ENCODE data around the gene TUBB3. TPM values are rescaled to one million over a fixed set of nuclear protein-coding genes. Genes with fewer than 3 reads are reported as not detected.

TUBB3 gene
- total RNA-seq, 2 donors from 2014 or later, result 0.52 to 0.96 TPM

GRCh38 chr16:89893642-89894548 is 29.2 kb upstream of the TUBB3 start:
- H3K4me1 Mint-ChIP-seq, result peaks cover 7% of the 10 kb centered on the region
- no peaks in the 10 kb centered on the region for H3K9me3 ChIP-seq (ENCODE audit: control insufficient read depth, low read length, poor library complexity, severe bottlenecking)
- H3K4me3 Mint-ChIP-seq, result peak overlapping the region; percentile 52
- no peak overlapping the region for H3K27ac Mint-ChIP-seq
- H3K36me3 Mint-ChIP-seq (ENCODE audit: low read depth), result peaks cover 2% of the 10 kb centered on the region
- DNase-seq (no peak), ATAC-seq (peak; percentile 17)
- H3K27me3 Mint-ChIP-seq, result no peaks in the 10 kb centered on the region

- ATAC-seq (no peak), DNase-seq (no peak)
- no peak overlapping the region for H3K4me3 Mint-ChIP-seq
- H3K27ac Mint-ChIP-seq, result no peak overlapping the region
- peaks cover 11% of the 10 kb centered on the region for H3K4me1 Mint-ChIP-seq
- no peaks in the 10 kb centered on the region for H3K27me3 Mint-ChIP-seq
- no peaks in the 10 kb centered on the region for H3K9me3 ChIP-seq (ENCODE audit: control insufficient read depth, low read length, poor library complexity, severe bottlenecking)
- peaks cover 4% of the 10 kb centered on the region for H3K36me3 Mint-ChIP-seq (ENCODE audit: low read depth)
Measured at GRCh38 chr16:89895482-89896250, 27.5 kb upstream of the TUBB3 start.

GRCh38 chr16:89897204-89897603 is 25.9 kb upstream of the TUBB3 start:
- peak overlapping the region; percentile 34 for H3K27ac Mint-ChIP-seq
- H3K4me3 Mint-ChIP-seq, result no peak overlapping the region
- H3K9me3 ChIP-seq (ENCODE audit: control insufficient read depth, low read length, poor library complexity, severe bottlenecking), result no peaks in the 10 kb centered on the region
- H3K36me3 Mint-ChIP-seq (ENCODE audit: low read depth), result peaks cover 4% of the 10 kb centered on the region
- H3K4me1 Mint-ChIP-seq, result peaks cover 8% of the 10 kb centered on the region
- ATAC-seq (no peak), DNase-seq (no peak)
- H3K27me3 Mint-ChIP-seq, result no peaks in the 10 kb centered on the region

GRCh38 chr16:89898201-89898967 is 24.8 kb upstream of the TUBB3 start:
- DNase-seq, result no peak
- Mint-ChIP-seq H3K27ac (peak overlapping the region; percentile 34), H3K27me3 (no peaks in the 10 kb centered on the region), H3K36me3 (ENCODE audit: low read depth) (peaks cover 4% of the 10 kb centered on the region), H3K4me1 (peaks cover 8% of the 10 kb centered on the region), H3K4me3 (peak overlapping the region; percentile 3)
- no peaks in the 10 kb centered on the region for H3K9me3 ChIP-seq (ENCODE audit: control insufficient read depth, low read length, poor library complexity, severe bottlenecking)
- ATAC-seq, result no peak

GRCh38 chr16:89899879-89900481 is 23.2 kb upstream of the TUBB3 start:
- H3K27me3 Mint-ChIP-seq, result no peaks in the 10 kb centered on the region
- H3K9me3 ChIP-seq (ENCODE audit: control insufficient read depth, low read length, poor library complexity, severe bottlenecking), result no peaks in the 10 kb centered on the region
- ATAC-seq (no peak), DNase-seq (no peak)
- H3K4me3 Mint-ChIP-seq, result no peak overlapping the region
- H3K4me1 Mint-ChIP-seq, result peaks cover 7% of the 10 kb centered on the region
- H3K27ac Mint-ChIP-seq, result peak overlapping the region; percentile 8
- peaks cover 4% of the 10 kb centered on the region for H3K36me3 Mint-ChIP-seq (ENCODE audit: low read depth)

- DNase-seq (no peak), ATAC-seq (no peak)
- Mint-ChIP-seq H3K4me1 (peaks cover 6% of the 10 kb centered on the region), H3K36me3 (ENCODE audit: low read depth) (peaks cover 4% of the 10 kb centered on the region), H3K27me3 (no peaks in the 10 kb centered on the region), H3K4me3 (no peak overlapping the region), H3K27ac (no peak overlapping the region)
- H3K9me3 ChIP-seq (ENCODE audit: control insufficient read depth, low read length, poor library complexity, severe bottlenecking), result no peaks in the 10 kb centered on the region
Measured at GRCh38 chr16:89900885-89901284, 22.3 kb upstream of the TUBB3 start.

GRCh38 chr16:89902980-89903379 is 20.2 kb upstream of the TUBB3 start:
- Mint-ChIP-seq H3K36me3 (ENCODE audit: low read depth) (peaks cover 4% of the 10 kb centered on the region), H3K4me1 (peaks cover 6% of the 10 kb centered on the region)
- ATAC-seq, result no peak

GRCh38 chr16:89903908-89904515 is 19.1 kb upstream of the TUBB3 start:
- peaks cover under 1% of the 10 kb centered on the region for H3K36me3 Mint-ChIP-seq (ENCODE audit: low read depth)
- ATAC-seq (no peak), DNase-seq (no peak)
- H3K4me3 Mint-ChIP-seq, result no peak overlapping the region
- H3K4me1 Mint-ChIP-seq, result peaks cover 3% of the 10 kb centered on the region
- peak overlapping the region; percentile 43 for H3K27ac Mint-ChIP-seq
- H3K27me3 Mint-ChIP-seq, result no peaks in the 10 kb centered on the region
- no peaks in the 10 kb centered on the region for H3K9me3 ChIP-seq (ENCODE audit: control insufficient read depth, low read length, poor library complexity, severe bottlenecking)

More at GRCh38 chr16:89902980-89903379, 20.2 kb upstream of the TUBB3 start:
- Mint-ChIP-seq H3K27ac (peak overlapping the region; percentile 43), H3K27me3 (no peaks in the 10 kb centered on the region), H3K4me3 (no peak overlapping the region)
- no peaks in the 10 kb centered on the region for H3K9me3 ChIP-seq (ENCODE audit: control insufficient read depth, low read length, poor library complexity, severe bottlenecking)
- no peak for DNase-seq

- no peak for ATAC-seq
- Mint-ChIP-seq H3K27me3 (no peaks in the 10 kb centered on the region), H3K4me1 (peaks cover 3% of the 10 kb centered on the region), H3K36me3 (ENCODE audit: low read depth) (no peaks in the 10 kb centered on the region), H3K4me3 (no peak overlapping the region), H3K27ac (peak overlapping the region; percentile 60)
- H3K9me3 ChIP-seq (ENCODE audit: control insufficient read depth, low read length, poor library complexity, severe bottlenecking), result no peaks in the 10 kb centered on the region
- no peak for DNase-seq
Measured at GRCh38 chr16:89904606-89905510, 18.3 kb upstream of the TUBB3 start.

- ATAC-seq (no peak), DNase-seq (no peak)
- Mint-ChIP-seq H3K36me3 (ENCODE audit: low read depth) (no peaks in the 10 kb centered on the region), H3K27me3 (no peaks in the 10 kb centered on the region), H3K4me1 (no peaks in the 10 kb centered on the region), H3K27ac (peak overlapping the region; percentile 60), H3K4me3 (peak overlapping the region; percentile 53)
- H3K9me3 ChIP-seq (ENCODE audit: control insufficient read depth, low read length, poor library complexity, severe bottlenecking), result no peaks in the 10 kb centered on the region
Measured at GRCh38 chr16:89905511-89906139, 17.5 kb upstream of the TUBB3 start.

Measured in T-helper 17 cell (primary cell).